SK-N-SH (cell line): ENCODE measurements around the gene PTPRJ. TPM values are rescaled to one million over a fixed set of nuclear protein-coding genes. Genes with fewer than 3 reads are reported as not detected.

ENCODE experiments used
- CTCF ChIA-PET: fragments of 300-600, 350-600 bp; formaldehyde crosslinking; extraction: SDS; loops from one replicate; lab custom pipeline; 2021; lab: Yijun Ruan, JAX
- POLR2A ChIA-PET: fragments of 350-600 bp; sonication (Branson Sonifier 250); formaldehyde crosslinking; extraction: SDS; loops from one replicate; lab custom pipeline; 2020; ENCODE audit warnings: antibody characterized with exemption, inconsistent platforms; lab: Yijun Ruan, JAX
- DNase-seq: peaks from one replicate; pipeline ENCODE4 v3.0.0; 2012
- H2AFZ ChIP-seq: fragments of 200-600 bp; sonication (generic); 2 replicates; pipeline ENCODE4 v1.8.1; 2016; ENCODE audit warnings: antibody characterized with exemption, mild to moderate bottlenecking, low read depth
- H3F3A ChIP-seq: fragments of 200-600 bp; sonication (generic); replicated peaks from 2 replicates; pipeline ENCODE3; 2016; ENCODE audit warnings: antibody characterized with exemption, mild to moderate bottlenecking; ENCODE audit not compliant: insufficient read depth
- H3K27ac ChIP-seq, 2 experiments: fragments of 200-500 bp in 1 of 2; fragments of 200-600 bp in 1 of 2; sonication (Bioruptor generic) in 1 of 2; sonication (generic), shearing (Covaris generic) in 1 of 2; 2 replicates each; pipeline versions ENCODE4 v1.5.1 to v1.6.1; 2014 to 2016; ENCODE audit warnings: low read depth in 2 of 2, inconsistent platforms in 1 of 2, low read length in 1 of 2, mild to moderate bottlenecking in 1 of 2, mixed read lengths in 1 of 2
- H3K27me3 ChIP-seq: fragments of 200-600 bp; sonication (generic), shearing (Covaris generic); 2 replicates; pipeline ENCODE4 v1.6.1; 2016; ENCODE audit warnings: mixed run types; ENCODE audit not compliant: insufficient read depth
- H3K36me3 ChIP-seq, 2 experiments: fragments of 200-500 bp in 1 of 2; fragments of 200-600 bp in 1 of 2; sonication (Bioruptor generic) in 1 of 2; sonication (generic) in 1 of 2; replicated peaks in 1 of 2; 2 replicates each; pipeline versions ENCODE3 to v1.5.1; 2014 to 2016; ENCODE audit warnings: low read length in 1 of 2, mild to moderate bottlenecking in 1 of 2; ENCODE audit not compliant: insufficient read depth in 2 of 2, control insufficient read depth in 1 of 2
- H3K4me1 ChIP-seq, 2 experiments: fragments of 200-500 bp in 1 of 2; fragments of 200-600 bp in 1 of 2; sonication (Bioruptor generic) in 1 of 2; sonication (generic), shearing (Covaris generic) in 1 of 2; 2 replicates each; pipeline versions ENCODE4 v1.5.1 to v1.6.1; 2014 to 2016; ENCODE audit warnings: low read depth in 1 of 2, low read length in 1 of 2, mixed run types in 1 of 2; ENCODE audit not compliant: insufficient read depth in 2 of 2, control insufficient read depth in 1 of 2
- H3K4me2 ChIP-seq: fragments of 200-600 bp; sonication (generic), shearing (Covaris generic); 2 replicates; pipeline ENCODE4 v1.6.1; 2017; ENCODE audit warnings: mixed run types
- H3K4me3 ChIP-seq, 2 experiments: fragments of 200-500 bp in 1 of 2; fragments of 200-600 bp in 1 of 2; sonication (Bioruptor generic) in 1 of 2; sonication (generic), shearing (Covaris generic) in 1 of 2; 2 replicates each; pipeline versions ENCODE4 v1.5.1 to v1.8.1; 2014 to 2016; ENCODE audit warnings: low read depth in 2 of 2, inconsistent platforms in 1 of 2, low read length in 1 of 2, mild to moderate bottlenecking in 1 of 2, mixed read lengths in 1 of 2, moderate library complexity in 1 of 2
- H3K79me2 ChIP-seq: fragments of 200-600 bp; sonication (generic); 2 replicates; pipeline ENCODE4 v1.8.1; 2017; ENCODE audit warnings: mild to moderate bottlenecking; ENCODE audit not compliant: insufficient read depth
- H3K9ac ChIP-seq: fragments of 200-600 bp; sonication (generic); 2 replicates; pipeline ENCODE4 v1.6.1; 2017; ENCODE audit warnings: mixed run types
- H3K9me2 ChIP-seq: fragments of 200-600 bp; sonication (generic); 2 replicates; pipeline ENCODE4 v1.6.1; 2017; ENCODE audit warnings: mixed run types
- H3K9me3 ChIP-seq: fragments of 200-600 bp; sonication (generic); 2 replicates; pipeline ENCODE4 v1.6.1; 2017; ENCODE audit warnings: mixed run types, mild to moderate bottlenecking, moderate library complexity
- H4K20me1 ChIP-seq: fragments of 200-600 bp; sonication (generic); 2 replicates; pipeline ENCODE4 v1.6.1; 2017; ENCODE audit warnings: mild to moderate bottlenecking, mixed run types; ENCODE audit not compliant: insufficient read depth
- CHD2 ChIP-seq: fragments of 150-350 bp; IDR thresholded peaks from 2 replicates; pipeline ENCODE4 v1.6.1; 2018; ENCODE audit warnings: low read length; ENCODE audit not compliant: partially characterized antibody
- CTCF ChIP-seq: fragments of 200-600 bp; sonication (generic); IDR thresholded peaks from 2 replicates; pipeline ENCODE4 v1.6.1; 2017; ENCODE audit warnings: antibody characterized with exemption, mild to moderate bottlenecking, moderate library complexity
- EP300 ChIP-seq, 2 experiments: IDR thresholded peaks; 2 replicates each; pipeline versions ENCODE4 v1.4.0 to v1.6.1; 2012; ENCODE audit warnings: borderline replicate concordance in 1 of 2, low read depth in 1 of 2, low read length in 1 of 2
- FOXJ3 ChIP-seq: sonication (generic); formaldehyde crosslinking; IDR thresholded peaks from 2 replicates; pipeline ENCODE4 v1.5.1; 2020; ENCODE audit warnings: mild to moderate bottlenecking, missing genetic modification reagents
- FOXM1 ChIP-seq: IDR thresholded peaks from 2 replicates; pipeline ENCODE4 v1.4.0; 2012; ENCODE audit warnings: low read depth, mild to moderate bottlenecking
- GABPA ChIP-seq: IDR thresholded peaks from 2 replicates; pipeline ENCODE4 v1.4.0; 2012; ENCODE audit warnings: low read depth, mild to moderate bottlenecking
- IRF3 ChIP-seq: fragments of 150-350 bp; IDR thresholded peaks from 2 replicates; pipeline ENCODE4 v1.6.1; 2016; ENCODE audit warnings: mild to moderate bottlenecking, low read depth, low read length
- MEF2A ChIP-seq: IDR thresholded peaks from 2 replicates; pipeline ENCODE4 v1.4.0; 2012; ENCODE audit warnings: low read depth, borderline replicate concordance
- RAD21 ChIP-seq: IDR thresholded peaks from 2 replicates; pipeline ENCODE4 v1.6.1; 2012; ENCODE audit warnings: mild to moderate bottlenecking, low read length
- RXRA ChIP-seq: IDR thresholded peaks from 2 replicates; pipeline ENCODE4 v1.4.0; 2012; ENCODE audit warnings: low read depth, mild to moderate bottlenecking, borderline replicate concordance
- SIN3A ChIP-seq: IDR thresholded peaks from 2 replicates; pipeline ENCODE4 v1.6.1; 2012; ENCODE audit warnings: low read depth, mild to moderate bottlenecking, low read length, moderate library complexity, borderline replicate concordance
- TCF12 ChIP-seq: IDR thresholded peaks from 2 replicates; pipeline ENCODE4 v1.4.0; 2012
- USF1 ChIP-seq: IDR thresholded peaks from 2 replicates; pipeline ENCODE4 v1.4.0; 2012; ENCODE audit warnings: low read depth, borderline replicate concordance
- USF2 ChIP-seq: fragments of 150-350 bp; IDR thresholded peaks from 2 replicates; pipeline ENCODE4 v1.6.1; 2017; ENCODE audit warnings: antibody characterized with exemption, low read length, low read depth, borderline replicate concordance
- ZBTB33 ChIP-seq: IDR thresholded peaks from 2 replicates; pipeline ENCODE4 v1.4.0; 2012; ENCODE audit warnings: low read depth, borderline replicate concordance
- WGBS: methylation state at CpG from one replicate; pipeline ENCODE4 v1.1.6; 2017; ENCODE audit warnings: low lambda C conversion rate; 5-methylcytosine and 5-hydroxymethylcytosine counted together
- polyA plus RNA-seq, 3 experiments: library from polyadenylated mRNA; depleted of rRNA; stranded (reverse); fragments of >200 nt; gene quantifications; 2 replicates each; pipeline ENCODE4 v1.2.3, GENCODE V29; 2012

PTPRJ gene
- polyA plus RNA-seq, 1 of the 3 experiments (the other 2 are of a cell fraction) = 4.5 TPM

- H3K27ac ChIP-seq = no peak overlapping the region
- H3K36me3 ChIP-seq = no peaks in the 10 kb centered on the region
- H3K4me3 ChIP-seq = no peak overlapping the region
- H3K79me2 ChIP-seq = peaks cover 89% of the 10 kb centered on the region
- no peak overlapping the region for H3K9ac ChIP-seq
- no peaks in the 10 kb centered on the region for H3K9me2 ChIP-seq
- no peaks in the 10 kb centered on the region for H3K9me3 ChIP-seq
- no peaks in the 10 kb centered on the region for H3K27me3 ChIP-seq
- H3F3A ChIP-seq = peaks cover under 1% of the 10 kb centered on the region
- ChIA-PET POLR2A (no interaction called here), CTCF (interaction anchor here (1.0 kb wide), 1 partner anchor 12 kb away, joined by 3 read pairs; no protein-coding TSS in a partner anchor)
- no peak overlapping the region for H3K4me2 ChIP-seq
- no peak for DNase-seq
- peaks cover 12 to 33% of the 10 kb centered on the region in 2 experiments; a peak in 3 of 4 replicates for H3K4me1 ChIP-seq
- H2AFZ ChIP-seq = no peak overlapping the region
- WGBS = 91% methylated on average over 6 of the region's 6 CpGs
- TF ChIP-seq CHD2 = no peak
- TF ChIP-seq EP300 (IDR thresholded peaks at IDR 0.05; ENCODE audit: borderline replicate concordance in 1 of 2, low read depth in 1 of 2, low read length in 1 of 2) = no peak
- TF ChIP-seq RXRA = no peak
- TF ChIP-seq FOXM1 = no peak
- no peak for TF ChIP-seq USF1
- no peak for TF ChIP-seq SIN3A
- no peak for TF ChIP-seq FOXJ3 (CRISPR knock-in tag)
- TF ChIP-seq GABPA = no peak
- no peak for TF ChIP-seq RAD21
- TF ChIP-seq CTCF = no peak
- no peak for TF ChIP-seq ZBTB33
- no peak for TF ChIP-seq USF2
- no peak for TF ChIP-seq IRF3
- no peak for TF ChIP-seq TCF12
- TF ChIP-seq MEF2A = no peak
- TF ChIP-seq, all 33 proteins: peak for 0
- peaks cover 17% of the 10 kb centered on the region for H4K20me1 ChIP-seq
Measured at GRCh38 chr11:48031602-48032001, 51.2 kb downstream of the PTPRJ start.
